SK-N-SH treated with all-trans-retinoic acid at 6 μM for 48 hours (cell line): ENCODE measurements around the gene RIT1.

ENCODE experiments used
- ARNTL ChIP-seq: fragments of 450-650 bp; formaldehyde crosslinking; IDR thresholded peaks from 2 replicates; pipeline ENCODE4 v1.5.0; 2020; ENCODE audit warnings: low read depth, mild to moderate bottlenecking, moderate library complexity, borderline replicate concordance
- CSDC2 ChIP-seq: fragments of 250-450 bp; sonication (Bioruptor Pico); IDR thresholded peaks from 2 replicates; pipeline ENCODE4 v1.5.0; 2020; ENCODE audit warnings: mild to moderate bottlenecking, moderate library complexity
- GLIS3 ChIP-seq: fragments of 250-450 bp; sonication (Bioruptor Pico); IDR thresholded peaks from 2 replicates; pipeline ENCODE4 v1.5.0; 2020; ENCODE audit warnings: mild to moderate bottlenecking, moderate library complexity
- TCF4 ChIP-seq: fragments of 250-450 bp; sonication (Bioruptor Pico); IDR thresholded peaks from 2 replicates; pipeline ENCODE4 v1.8.0; 2021; ENCODE audit warnings: mild to moderate bottlenecking, moderate library complexity, borderline replicate concordance
- ZFP30 ChIP-seq: fragments of 450-650 bp; formaldehyde crosslinking; IDR thresholded peaks from 2 replicates; pipeline ENCODE4 v1.5.0; 2022; ENCODE audit warnings: mild to moderate bottlenecking, moderate library complexity
- ZNF70 ChIP-seq: fragments of 450-650 bp; formaldehyde crosslinking; IDR thresholded peaks from 2 replicates; pipeline ENCODE4 v1.5.0; 2020; ENCODE audit warnings: mild to moderate bottlenecking, moderate library complexity
- ZNF8 ChIP-seq: fragments of 450-650 bp; formaldehyde crosslinking; IDR thresholded peaks from 2 replicates; pipeline ENCODE4 v1.5.0; 2020; ENCODE audit warnings: mild to moderate bottlenecking, moderate library complexity
- TF ChIP-seq, protein P1 (sequence below): fragments of 250-450 bp; sonication (Bioruptor Pico); IDR thresholded peaks from 2 replicates; pipeline ENCODE4 v1.5.1; 2021; ENCODE audit warnings: mild to moderate bottlenecking, moderate library complexity
- TF ChIP-seq, protein P2 (sequence below): fragments of 250-450 bp; sonication (Bioruptor Pico); IDR thresholded peaks from 2 replicates; pipeline ENCODE4 v1.8.0; 2020; ENCODE audit warnings: mild to moderate bottlenecking, moderate library complexity, borderline replicate concordance

DNA sequence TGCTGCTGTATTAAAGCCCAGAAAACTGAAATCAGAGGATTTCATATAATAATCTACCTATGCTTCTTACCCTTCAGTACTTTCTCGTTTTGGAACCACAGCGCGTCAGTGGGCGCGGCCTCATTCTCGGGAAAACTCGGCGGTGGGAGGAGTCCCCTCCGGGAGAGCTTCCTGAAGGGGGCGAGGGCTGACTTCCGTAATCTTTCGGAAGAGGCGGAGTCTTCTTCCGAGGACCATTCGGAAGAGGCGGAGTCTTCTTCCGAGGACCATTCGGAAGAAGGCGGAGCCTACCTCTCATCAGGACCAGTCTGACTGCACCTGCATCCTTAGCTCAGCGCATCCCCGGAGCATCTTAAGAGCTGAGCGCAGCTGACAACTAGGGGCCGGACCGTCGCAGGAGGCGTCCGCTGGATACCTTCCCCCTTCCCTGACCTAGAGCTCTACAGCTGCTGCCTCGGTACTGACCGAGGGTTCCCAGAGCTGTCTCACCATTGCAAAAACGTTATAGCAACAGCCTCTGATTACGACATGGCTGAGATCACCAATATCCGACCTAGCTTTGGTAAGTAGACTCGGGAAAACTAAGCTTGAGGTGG is 51.8 kb downstream of the RIT1 start, which contains the start of gene SYT11:
- TF ChIP-seq ZNF8 (CRISPR knock-in tag) (no peak), ZNF70 (CRISPR knock-in tag) (no peak), ARNTL (no peak), GLIS3 (CRISPR knock-in tag) (no peak), CSDC2 (CRISPR knock-in tag) (no peak), ZFP30 (CRISPR knock-in tag) (no peak), TCF4 (CRISPR knock-in tag) (no peak)
- TF ChIP-seq, protein P1, sequence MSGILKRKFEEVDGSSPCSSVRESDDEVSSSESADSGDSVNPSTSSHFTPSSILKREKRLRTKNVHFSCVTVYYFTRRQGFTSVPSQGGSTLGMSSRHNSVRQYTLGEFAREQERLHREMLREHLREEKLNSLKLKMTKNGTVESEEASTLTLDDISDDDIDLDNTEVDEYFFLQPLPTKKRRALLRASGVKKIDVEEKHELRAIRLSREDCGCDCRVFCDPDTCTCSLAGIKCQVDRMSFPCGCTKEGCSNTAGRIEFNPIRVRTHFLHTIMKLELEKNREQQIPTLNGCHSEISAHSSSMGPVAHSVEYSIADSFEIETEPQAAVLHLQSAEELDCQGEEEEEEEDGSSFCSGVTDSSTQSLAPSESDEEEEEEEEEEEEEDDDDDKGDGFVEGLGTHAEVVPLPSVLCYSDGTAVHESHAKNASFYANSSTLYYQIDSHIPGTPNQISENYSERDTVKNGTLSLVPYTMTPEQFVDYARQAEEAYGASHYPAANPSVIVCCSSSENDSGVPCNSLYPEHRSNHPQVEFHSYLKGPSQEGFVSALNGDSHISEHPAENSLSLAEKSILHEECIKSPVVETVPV (CRISPR knock-in tag) = no peak
- TF ChIP-seq, protein P2, sequence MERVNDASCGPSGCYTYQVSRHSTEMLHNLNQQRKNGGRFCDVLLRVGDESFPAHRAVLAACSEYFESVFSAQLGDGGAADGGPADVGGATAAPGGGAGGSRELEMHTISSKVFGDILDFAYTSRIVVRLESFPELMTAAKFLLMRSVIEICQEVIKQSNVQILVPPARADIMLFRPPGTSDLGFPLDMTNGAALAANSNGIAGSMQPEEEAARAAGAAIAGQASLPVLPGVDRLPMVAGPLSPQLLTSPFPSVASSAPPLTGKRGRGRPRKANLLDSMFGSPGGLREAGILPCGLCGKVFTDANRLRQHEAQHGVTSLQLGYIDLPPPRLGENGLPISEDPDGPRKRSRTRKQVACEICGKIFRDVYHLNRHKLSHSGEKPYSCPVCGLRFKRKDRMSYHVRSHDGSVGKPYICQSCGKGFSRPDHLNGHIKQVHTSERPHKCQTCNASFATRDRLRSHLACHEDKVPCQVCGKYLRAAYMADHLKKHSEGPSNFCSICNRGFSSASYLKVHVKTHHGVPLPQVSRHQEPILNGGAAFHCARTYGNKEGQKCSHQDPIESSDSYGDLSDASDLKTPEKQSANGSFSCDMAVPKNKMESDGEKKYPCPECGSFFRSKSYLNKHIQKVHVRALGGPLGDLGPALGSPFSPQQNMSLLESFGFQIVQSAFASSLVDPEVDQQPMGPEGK (CRISPR knock-in tag) = no peak
